Breast epithelium (tissue), 4 donors: ENCODE measurements around the gene FMN1. TPM values are rescaled to one million over a fixed set of nuclear protein-coding genes. Genes with fewer than 3 reads are reported as not detected.
"Not testable (repeated sequence)": the region's sequence is repeated elsewhere in the genome, so short reads cannot be mapped to it uniquely, and the experiment has no call there.

ENCODE experiments used
- DNase-seq, 2 donors: peaks; one replicate each; pipeline ENCODE4 v3.0.0-alpha.2; 2019; ENCODE audit warnings: low spot score in 2 of 2
- H3K27ac ChIP-seq, 2 donors: fragments of 200-600 bp; sonication (generic) in 1 of 2; one replicate each; pipeline ENCODE4 v1.5.1; 2016 to 2019; ENCODE audit warnings: mild to moderate bottlenecking in 1 of 2
- H3K27me3 ChIP-seq, 2 donors: fragments of 200-600 bp; sonication (generic) in 1 of 2; one replicate each; pipeline versions ENCODE4 v1.5.1 to v1.6.0; 2017 to 2019; ENCODE audit warnings: control low read depth in 1 of 2, mild to moderate bottlenecking in 1 of 2
- H3K36me3 ChIP-seq: fragments of 200-600 bp; one replicate; pipeline ENCODE4 v1.5.1; 2019
- H3K4me1 ChIP-seq, 2 donors: fragments of 200-600 bp; sonication (generic); one replicate each; pipeline ENCODE4 v1.5.1; 2016 to 2019; ENCODE audit warnings: control low read depth in 1 of 2
- H3K4me3 ChIP-seq, 3 donors: fragments of 200-600 bp; sonication (generic); 1 replicate in 2 of 3; 2 replicates in 1 of 3; pipeline ENCODE4 v1.5.1; 2016 to 2019; ENCODE audit warnings: mild to moderate bottlenecking in 3 of 3, moderate library complexity in 2 of 3
- H3K9me3 ChIP-seq, 2 donors: fragments of 200-600 bp; sonication (generic) in 1 of 2; one replicate each; pipeline ENCODE4 v1.5.1; 2016 to 2019; ENCODE audit warnings: control low read depth in 1 of 2
- CTCF ChIP-seq, 3 donors: fragments of 450-650 bp; IDR thresholded peaks; one replicate each; pipeline ENCODE4 v1.5.1; 2016 to 2017; ENCODE audit warnings: antibody characterized with exemption in 3 of 3, mild to moderate bottlenecking in 3 of 3, moderate library complexity in 3 of 3
- POLR2A ChIP-seq: fragments of 450-650 bp; IDR thresholded peaks from one replicate; pipeline ENCODE4 v1.6.1; 2016; ENCODE audit warnings: antibody characterized with exemption, mild to moderate bottlenecking, moderate library complexity
- POLR2AphosphoS5 ChIP-seq, 3 donors: sonication (generic); formaldehyde crosslinking; IDR thresholded peaks; one replicate each; pipeline ENCODE4 v1.6.1; 2017; ENCODE audit warnings: antibody characterized with exemption in 3 of 3
- intact Hi-C: fragments of 100-400 bp; cut with DNase I; formaldehyde crosslinking; loops from one replicate; pipeline ENCODE4 v1.15.1; 2023; ENCODE audit warnings: low total_unique reads
- total RNA-seq, 3 donors: library from RNA; depleted of rRNA; stranded (reverse); fragments of >200 nt; gene quantifications; one replicate each; pipeline ENCODE4 v1.1.0, GENCODE V29; 2016

Gene FMN1
- total RNA-seq, 3 donors from 2014 or later = 33.1 to 56.8 (median 50.7) TPM

GRCh38 chr15:33074212-33074611 lies 120.3 kb downstream of the FMN1 start:
- Histone ChIP-seq H3K9me3 (no peaks in the 10 kb centered on the region), H3K4me3 (no peak overlapping the region), H3K27ac (no peak overlapping the region), H3K27me3 (no peaks in the 10 kb centered on the region), H3K36me3 (no peaks in the 10 kb centered on the region), H3K4me1 (peaks cover 0 to under 1% of the 10 kb centered on the region in 2 donors)
- no peak for TF ChIP-seq CTCF (IDR thresholded peaks at IDR 0.05)
- TF ChIP-seq POLR2AphosphoS5 (IDR thresholded peaks at IDR 0.05) = no peak
- TF ChIP-seq POLR2A = no peak
- DNase-seq = no peak
- intact Hi-C loops = loop anchor here (2.0 kb wide), 1 partner anchor 27 kb away; no protein-coding TSS in a partner anchor

GRCh38 chr15:33071451-33071850 lies 123.1 kb downstream of the FMN1 start:
- Histone ChIP-seq H3K9me3 (no peaks in the 10 kb centered on the region), H3K27ac (no peak overlapping the region), H3K36me3 (no peaks in the 10 kb centered on the region), H3K4me3 (no peak overlapping the region), H3K4me1 (peaks cover 4 to 8% of the 10 kb centered on the region in 2 donors), H3K27me3 (no peaks in the 10 kb centered on the region)
- intact Hi-C loops = no loop called here
- DNase-seq = no peak
- TF ChIP-seq POLR2A = no peak
- no peak for TF ChIP-seq CTCF (IDR thresholded peaks at IDR 0.05)
- no peak for TF ChIP-seq POLR2AphosphoS5 (IDR thresholded peaks at IDR 0.05)

- H3K27me3 ChIP-seq, H3K9me3 ChIP-seq, H3K27ac ChIP-seq, H3K4me1 ChIP-seq, intact Hi-C loops, DNase-seq, H3K36me3 ChIP-seq, H3K4me3 ChIP-seq: not testable (repeated sequence)
Measured at GRCh38 chr15:33069903-33070302, 124.6 kb downstream of the FMN1 start.

GRCh38 chr15:33069161-33069560 lies 125.4 kb downstream of the FMN1 start:
- DNase-seq = no peak
- H3K4me3 ChIP-seq = peak overlapping the region in 1 of 3 donors; percentile 63
- no peak for TF ChIP-seq POLR2A
- TF ChIP-seq POLR2AphosphoS5 (IDR thresholded peaks at IDR 0.05) = no peak
- TF ChIP-seq CTCF (IDR thresholded peaks at IDR 0.05) = no peak

GRCh38 chr15:33068511-33068990 lies 126.0 kb downstream of the FMN1 start:
- TF ChIP-seq POLR2A (no peak), POLR2AphosphoS5 (IDR thresholded peaks at IDR 0.05) (peak; percentile 13 to 18 (median 17)), CTCF (IDR thresholded peaks at IDR 0.05) (no peak)
- Histone ChIP-seq H3K36me3 (no peaks in the 10 kb centered on the region), H3K27me3 (no peaks in the 10 kb centered on the region), H3K4me3 (peak overlapping the region in 2 of 3 donors; percentile 48 to 63), H3K9me3 (no peaks in the 10 kb centered on the region), H3K27ac (peak overlapping the region; percentile 93 to 95), H3K4me1 (peaks cover 4 to 8% of the 10 kb centered on the region in 2 donors)
- peak; percentile 76 to 87 for DNase-seq
- intact Hi-C loops = no loop called here

More at GRCh38 chr15:33069161-33069560, 125.4 kb downstream of the FMN1 start:
- intact Hi-C loops = no loop called here
- Histone ChIP-seq H3K27me3 (no peaks in the 10 kb centered on the region), H3K4me1 (peaks cover 4 to 8% of the 10 kb centered on the region in 2 donors), H3K36me3 (no peaks in the 10 kb centered on the region), H3K9me3 (no peaks in the 10 kb centered on the region), H3K27ac (peak overlapping the region; percentile 93 to 95)
